ENCODE data around the gene ZBTB7B.
"Not testable (repeated sequence)": the region's sequence is repeated elsewhere in the genome, so short reads cannot be mapped to it uniquely, and the experiment has no call there.

The ZBTB7B gene

GRCh38 chr1:154969246-154969645 lies 33.4 kb upstream of the ZBTB7B start:
- no peak for FAIRE-seq

GRCh38 chr1:154969860-154970452 lies 32.6 kb upstream of the ZBTB7B start:
- FAIRE-seq, result no peak

DNA sequence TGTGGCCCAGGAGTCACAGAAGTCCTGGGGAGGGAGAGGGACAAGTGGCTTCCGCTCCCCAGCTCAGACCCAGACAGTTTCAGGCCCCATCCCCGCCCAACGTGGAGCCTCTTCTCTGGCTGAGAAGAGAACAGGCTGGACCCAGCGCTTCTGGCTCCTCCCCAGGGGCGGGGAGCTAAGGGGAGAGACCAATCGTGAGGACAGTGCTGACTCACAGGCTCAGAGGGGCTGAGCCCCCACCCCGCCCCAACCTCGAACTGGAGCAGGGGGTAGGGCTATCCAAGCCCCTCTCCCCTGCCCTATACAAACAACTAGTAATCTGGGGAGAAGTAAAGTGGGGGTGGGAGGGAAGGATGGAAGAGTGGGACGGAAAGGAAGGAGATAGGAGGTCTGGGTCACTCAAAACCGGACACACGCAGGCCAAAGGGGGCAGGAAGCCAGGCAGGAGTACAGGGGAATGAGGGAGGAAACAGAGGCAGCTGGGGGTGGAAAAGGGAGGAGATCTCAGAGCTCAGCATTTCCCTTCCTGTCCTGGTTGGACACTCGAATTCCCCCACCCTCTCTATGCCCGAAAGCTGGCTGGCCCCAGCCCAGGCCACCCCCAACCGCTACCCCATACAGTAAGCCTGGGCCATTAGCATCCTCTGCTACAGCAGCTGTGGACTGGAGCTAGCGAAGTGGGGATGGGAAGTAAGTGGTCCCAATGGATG lies 31.8 kb upstream of the ZBTB7B start, which contains the start of gene SHC1:
TSS of gene SHC1 (minus strand) at position 117 of the 710 bp plus-strand sequence. CDS start 221 bp downstream, outside the sequence.
- no peak for FAIRE-seq

DNA sequence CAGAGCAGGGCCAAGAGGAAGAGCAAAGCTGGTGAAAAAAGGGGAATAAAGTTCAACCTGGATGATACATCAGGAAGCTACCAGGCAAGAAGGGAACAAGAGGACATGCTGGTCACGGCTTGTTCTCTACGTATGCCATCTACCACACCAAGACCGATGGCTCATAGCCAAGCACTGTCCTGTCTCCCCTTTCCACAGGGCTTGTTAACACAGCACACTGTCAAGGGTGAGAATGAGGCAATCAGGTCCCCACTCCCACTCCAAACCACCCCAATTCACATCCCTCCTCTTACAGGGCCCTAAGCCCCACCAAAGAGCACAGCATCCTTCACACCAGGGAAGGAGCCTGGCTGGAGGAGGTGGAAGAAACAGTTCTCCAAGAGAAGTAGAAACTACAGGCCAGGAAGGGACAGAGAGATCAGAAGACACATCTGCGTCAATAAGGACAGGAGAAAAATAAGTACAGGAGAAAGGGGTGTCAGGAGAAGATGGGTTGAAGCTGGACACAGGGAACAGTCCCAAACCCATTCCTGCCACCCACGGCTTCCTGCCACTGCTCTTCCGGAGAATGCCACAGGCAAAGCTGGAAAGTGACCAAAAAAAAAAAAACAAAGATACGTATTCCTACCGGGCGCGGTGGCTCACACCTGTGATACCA lies 31.1 kb upstream of the ZBTB7B start:
- FAIRE-seq, result no peak

GRCh38 chr1:154972213-154972516 lies 30.4 kb upstream of the ZBTB7B start:
- no peak for FAIRE-seq

GRCh38 chr1:154972517-154973343 lies 29.9 kb upstream of the ZBTB7B start:
- FAIRE-seq, result no peak

DNA sequence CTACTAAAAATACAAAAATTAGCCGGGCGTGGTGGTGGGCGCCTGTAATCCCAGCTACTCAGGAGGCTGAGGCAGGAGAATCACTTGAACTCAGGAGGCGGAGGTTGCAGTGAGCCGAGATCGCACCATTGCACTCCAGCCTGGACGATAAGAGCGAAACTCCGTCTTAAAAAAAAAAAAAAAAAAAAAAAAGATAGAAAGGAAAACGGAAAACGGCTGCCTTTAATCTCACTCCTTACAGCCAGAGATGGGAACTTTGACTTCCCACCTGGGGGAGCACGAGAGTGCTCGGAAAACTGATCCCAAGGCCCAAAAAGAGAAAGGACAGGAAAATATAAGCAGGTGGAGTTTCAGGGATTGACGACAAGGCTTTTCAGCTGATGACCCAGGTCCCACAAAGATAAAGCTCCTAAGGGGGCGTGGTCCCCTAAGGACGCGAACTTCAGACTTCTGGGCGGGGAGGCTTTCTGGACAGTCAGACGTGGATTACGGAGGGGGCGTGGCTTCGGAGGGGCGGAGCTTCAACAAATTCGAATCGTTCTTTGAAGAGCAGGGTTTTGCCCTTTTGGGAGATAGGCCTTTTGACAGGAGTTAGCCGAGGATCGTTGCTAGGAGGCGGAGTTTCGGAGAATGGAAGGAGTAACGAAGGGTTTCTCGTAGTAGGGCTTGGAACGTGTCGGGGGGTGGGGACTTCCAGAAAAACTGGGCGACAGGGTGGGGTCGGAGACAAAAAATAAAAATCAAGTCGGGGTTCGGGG lies 29.1 kb upstream of the ZBTB7B start:
- no peak for FAIRE-seq

DNA sequence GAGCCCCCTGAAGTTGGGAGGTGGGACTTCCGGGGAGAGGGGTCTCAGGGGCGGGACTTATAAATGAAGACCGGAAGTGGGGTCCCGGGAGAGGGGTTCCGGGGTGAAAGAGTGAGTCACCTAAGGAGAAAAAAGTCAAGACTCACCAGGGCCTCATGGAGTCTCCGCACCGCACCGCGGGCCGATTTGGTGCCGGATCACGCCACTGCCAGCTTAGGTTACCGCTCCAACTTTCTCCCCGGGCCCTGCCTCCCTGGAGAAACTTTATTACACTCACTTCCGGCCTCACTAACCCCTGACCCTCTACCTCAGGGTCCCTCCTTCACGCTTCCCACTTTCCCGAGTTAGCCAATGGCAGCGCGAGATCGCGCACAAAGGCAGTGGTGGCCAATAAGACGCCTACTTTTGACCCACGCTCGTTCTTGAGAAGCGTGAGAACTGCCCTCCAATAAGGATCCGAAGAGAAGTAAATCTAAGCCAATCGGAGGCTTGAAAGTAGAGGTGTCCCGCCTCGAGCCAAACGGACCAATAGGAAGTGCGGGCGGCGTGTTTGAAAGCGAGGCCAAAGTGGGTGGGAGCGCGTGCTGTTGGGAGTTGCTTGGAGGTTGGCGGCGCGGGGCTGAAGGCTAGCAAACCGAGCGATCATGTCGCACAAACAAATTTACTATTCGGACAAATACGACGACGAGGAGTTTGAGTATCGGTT lies 28.3 kb upstream of the ZBTB7B start, which contains the start of gene CKS1B:
TSS of gene CKS1B (plus strand) at position 580 of the 706 bp plus-strand sequence. CDS start at position 645, 65 bp downstream.
- peak; percentile 79 for FAIRE-seq

- FAIRE-seq, result no peak
These were observed 27.7 kb upstream of the ZBTB7B start for GRCh38 chr1:154974808-154975408.

DNA sequence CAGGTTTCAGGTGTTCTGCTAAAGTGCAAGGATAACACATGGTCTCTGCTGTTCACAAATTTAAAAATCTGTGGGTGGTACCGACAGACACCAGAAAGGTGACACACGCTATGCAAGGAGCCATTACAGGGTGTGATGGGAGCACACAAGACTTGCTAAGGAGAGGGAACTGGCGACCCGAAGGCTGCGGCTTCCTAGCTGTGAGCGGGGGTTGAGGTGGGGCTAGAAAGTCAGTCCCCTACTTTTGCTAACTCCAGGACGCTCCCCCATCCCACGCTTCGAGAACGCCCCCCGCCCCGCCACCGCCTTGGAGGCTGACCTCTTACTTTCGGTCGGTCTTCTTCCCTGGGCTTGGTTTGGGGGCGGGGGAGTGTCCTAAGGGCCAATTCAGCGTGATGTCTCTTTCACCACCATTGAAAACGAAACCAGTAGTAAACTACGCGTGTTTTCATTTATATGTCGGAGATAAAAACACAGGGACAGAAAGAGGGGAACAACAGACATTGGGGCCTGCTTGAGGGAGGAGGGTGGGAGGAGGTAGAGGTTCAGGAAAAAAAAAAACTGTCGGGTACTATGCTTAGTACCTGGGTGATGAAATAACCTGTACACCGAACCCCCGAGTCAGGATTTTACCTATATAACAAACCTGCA lies 27.1 kb upstream of the ZBTB7B start:
- no peak for FAIRE-seq

GRCh38 chr1:154977762-154978161 lies 24.8 kb upstream of the ZBTB7B start:
- not testable (repeated sequence) for FAIRE-seq

GRCh38 chr1:154978360-154978759 lies 24.2 kb upstream of the ZBTB7B start:
- FAIRE-seq, result no peak

DNA sequence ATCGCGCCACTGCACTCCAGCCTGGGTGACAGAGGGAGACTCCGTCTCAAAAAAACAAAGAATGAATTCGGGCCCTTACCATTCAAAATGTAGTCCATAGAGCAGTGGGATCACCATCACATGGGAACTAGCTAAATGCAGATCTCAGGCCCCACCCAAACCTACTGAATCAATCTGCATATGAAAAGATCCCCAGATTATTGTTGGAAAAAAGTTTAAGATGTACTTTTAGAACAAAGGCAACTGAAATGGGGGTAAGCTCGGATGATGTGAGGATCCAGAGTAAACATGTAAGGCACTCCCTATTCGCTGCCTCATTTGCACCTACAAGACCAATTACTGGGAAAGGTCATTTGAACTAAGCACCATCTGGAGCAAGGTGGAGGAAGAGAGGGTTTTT lies 20.3 kb upstream of the ZBTB7B start:
- no peak for FAIRE-seq

GRCh38 chr1:154982897-154983648 lies 19.5 kb upstream of the ZBTB7B start, which contains the start of gene FLAD1:
Gene FLAD1, plus strand, starts transcription at chr1:154983344. Its CDS starts 351 bp downstream, at chr1:154983695.
- peak; percentile 85 for FAIRE-seq

DNA sequence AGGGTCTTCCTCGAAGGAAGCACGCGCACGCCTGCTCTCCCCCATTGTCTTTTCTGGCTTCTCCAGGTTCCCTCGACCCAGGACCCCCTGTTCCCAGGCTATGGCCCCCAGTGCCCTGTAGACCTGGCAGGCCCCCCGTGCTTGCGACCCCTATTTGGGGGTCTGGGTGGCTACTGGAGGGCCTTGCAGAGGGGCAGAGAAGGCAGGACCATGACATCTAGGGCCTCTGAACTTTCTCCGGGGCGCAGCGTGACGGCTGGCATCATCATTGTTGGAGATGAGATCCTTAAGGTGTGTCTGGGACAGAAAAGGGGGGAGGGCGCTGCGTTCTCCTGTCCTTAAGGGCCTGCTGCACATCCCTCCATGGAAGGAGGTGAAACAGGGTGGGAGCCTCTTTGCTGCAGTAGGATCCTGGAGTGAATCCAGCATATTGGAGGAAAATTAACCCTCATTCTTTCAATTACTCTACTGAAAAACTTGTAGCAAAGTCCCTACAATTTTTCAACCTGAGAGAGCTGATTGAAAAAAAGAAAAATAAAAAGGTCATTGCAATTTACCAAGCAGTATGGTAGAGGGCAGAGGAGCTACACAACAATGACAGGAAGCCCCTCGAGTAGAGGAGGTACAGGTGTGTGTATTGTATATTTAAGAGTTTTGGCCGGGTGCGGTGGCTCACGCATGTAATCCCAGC lies 18.7 kb upstream of the ZBTB7B start:
- no peak for FAIRE-seq

DNA sequence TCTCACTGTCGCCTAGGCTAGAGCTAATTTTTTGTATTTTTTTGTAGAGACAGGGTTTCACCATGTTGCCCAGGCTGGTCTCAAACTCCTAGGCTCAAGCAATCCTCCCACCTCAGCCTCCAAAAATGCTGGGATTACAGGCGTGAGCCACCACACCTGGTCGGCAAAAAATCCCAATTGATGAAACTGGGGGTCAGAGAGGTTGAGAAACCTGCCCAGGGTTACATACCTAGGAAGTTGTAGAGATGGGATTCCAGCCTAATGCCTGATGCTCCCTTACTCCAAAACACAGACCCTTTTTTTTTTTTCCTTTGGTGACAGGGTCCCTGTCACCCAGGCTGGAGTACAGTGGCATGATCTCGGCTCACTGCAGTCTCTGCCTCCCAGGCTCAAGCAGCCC lies 15.9 kb upstream of the ZBTB7B start:
- FAIRE-seq, result not testable (repeated sequence)

DNA sequence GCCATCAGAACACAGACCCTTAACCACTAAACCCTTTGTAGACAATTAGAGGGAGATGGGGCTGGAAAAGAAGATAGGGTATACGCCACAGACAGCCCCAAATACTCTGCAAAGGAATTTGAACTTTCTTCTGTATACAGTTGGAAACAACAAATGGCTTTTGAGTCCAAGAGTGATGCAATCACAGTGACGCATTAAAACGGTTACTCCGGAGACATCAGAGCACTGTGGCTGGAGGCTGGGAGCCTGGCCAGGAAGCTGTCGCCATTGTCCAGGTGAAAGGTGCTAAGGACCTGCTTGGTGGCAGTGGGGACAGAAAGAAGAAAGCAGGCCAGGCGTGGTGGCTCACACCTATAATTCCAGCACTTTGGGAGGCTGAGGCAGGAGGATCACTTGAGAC lies 15.3 kb upstream of the ZBTB7B start:
- no peak for FAIRE-seq

DNA sequence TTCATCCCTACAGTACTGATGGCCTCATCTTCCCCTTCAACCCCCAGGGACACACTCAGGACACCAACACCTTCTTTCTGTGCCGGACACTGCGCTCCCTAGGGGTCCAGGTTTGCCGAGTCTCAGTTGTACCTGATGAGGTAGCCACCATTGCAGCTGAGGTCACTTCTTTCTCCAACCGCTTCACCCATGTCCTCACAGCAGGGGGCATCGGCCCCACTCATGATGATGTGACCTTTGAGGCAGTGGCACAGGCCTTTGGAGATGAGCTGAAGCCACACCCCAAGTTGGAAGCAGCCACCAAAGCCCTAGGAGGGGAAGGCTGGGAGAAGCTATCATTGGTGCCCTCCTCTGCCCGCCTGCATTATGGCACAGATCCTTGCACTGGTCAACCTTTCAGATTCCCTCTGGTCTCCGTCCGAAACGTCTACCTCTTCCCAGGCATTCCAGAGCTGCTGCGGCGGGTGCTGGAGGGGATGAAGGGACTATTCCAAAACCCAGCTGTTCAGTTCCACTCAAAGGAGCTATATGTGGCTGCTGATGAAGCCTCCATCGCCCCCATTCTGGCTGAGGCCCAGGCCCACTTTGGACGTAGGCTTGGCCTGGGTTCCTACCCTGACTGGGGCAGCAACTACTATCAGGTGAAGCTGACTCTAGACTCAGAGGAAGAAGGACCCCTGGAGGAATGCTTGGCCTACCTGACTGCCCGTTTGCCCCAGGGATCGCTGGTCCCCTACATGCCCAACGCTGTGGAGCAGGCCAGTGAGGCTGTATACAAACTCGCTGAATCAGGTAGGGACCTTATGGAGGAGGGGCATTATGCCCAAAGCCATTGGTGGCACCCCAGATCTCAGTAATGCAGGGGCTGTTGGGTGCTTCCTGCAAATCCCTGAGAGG lies 14.3 kb upstream of the ZBTB7B start:
- no peak for FAIRE-seq

Data from colon (tissue), 2 donors.